Kidney (tissue), 14 donors: ENCODE data around the gene UPP2. TPM values are rescaled to one million over a fixed set of nuclear protein-coding genes. Genes with fewer than 3 reads are reported as not detected.
A peak's percentile ranks its signal among the peaks of the same experiment; 100 is the strongest.

Experiments used
- DNase-seq, 5 donors: peaks; one replicate each; pipeline ENCODE4 v3.0.0-alpha.2; 2013 to 2020
- FAIRE-seq: peaks from 2 replicates; lab custom pipeline; 2012; peaks lifted over from hg19 to GRCh38; lab: Jason Lieb, UNC
- H3K27ac ChIP-seq, 2 donors: one replicate each; pipeline ENCODE4 v1.7.0; 2013; ENCODE audit warnings: low read depth in 2 of 2, low read length in 2 of 2, inconsistent platforms in 1 of 2
- H3K27me3 ChIP-seq: one replicate; pipeline ENCODE4 v1.7.1; 2013; ENCODE audit warnings: low read length, inconsistent platforms; ENCODE audit not compliant: control insufficient read depth, insufficient read depth
- H3K36me3 ChIP-seq, 3 donors: one replicate each; pipeline versions ENCODE4 v1.7.0 to v1.7.1; 2013; ENCODE audit warnings: low read length in 3 of 3, control low read depth in 1 of 3, inconsistent platforms in 1 of 3; ENCODE audit not compliant: insufficient read depth in 3 of 3, control insufficient read depth in 2 of 3
- H3K4me1 ChIP-seq, 3 donors: one replicate each; pipeline versions ENCODE4 v1.7.0 to v1.7.1; 2013; ENCODE audit warnings: low read length in 3 of 3, inconsistent platforms in 1 of 3, low read depth in 1 of 3; ENCODE audit not compliant: control insufficient read depth in 2 of 3, insufficient read depth in 2 of 3
- H3K4me3 ChIP-seq, 3 donors: one replicate each; pipeline versions ENCODE4 v1.7.0 to v1.8.1; 2013; ENCODE audit warnings: low read length in 3 of 3, control low read depth in 1 of 3, inconsistent platforms in 1 of 3
- H3K9ac ChIP-seq, 3 donors: one replicate each; pipeline versions ENCODE4 v1.7.0 to v1.7.1; 2013; ENCODE audit warnings: low read length in 3 of 3, control low read depth in 1 of 3, inconsistent platforms in 1 of 3
- H3K9me3 ChIP-seq, 3 donors: one replicate each; pipeline versions ENCODE4 v1.7.0 to v1.7.1; 2013; ENCODE audit warnings: low read length in 3 of 3, control low read depth in 1 of 3, inconsistent platforms in 1 of 3; ENCODE audit not compliant: control insufficient read depth in 2 of 3, insufficient read depth in 1 of 3
- intact Hi-C: fragments of 100-400 bp; cut with DNase I; formaldehyde crosslinking; loops from one replicate; pipeline ENCODE4 v1.11.1; 2022
- polyA plus RNA-seq: library from polyadenylated mRNA; stranded (reverse); fragments of 350-450 nt; fragmentation: Illumina TruSeq; extraction: RNeasy Lipid Tissue Mini Kit (QIAGEN cat#74804); gene quantifications from one replicate; pipeline ENCODE4 v1.2.3, GENCODE V29; 2014; ENCODE audit warnings: low read depth, low replicate concordance; ENCODE audit not compliant: insufficient read depth
- total RNA-seq: library from RNA; stranded (reverse); fragmentation: NEBNext Ultra II Directional; extraction: Animal tissue kit (Norgen Biotek cat#: 25700); gene quantifications from one replicate; pipeline ENCODE4 v1.2.1, GENCODE V29; 2021
- TF ChIP-seq, protein P1 (sequence below): IDR thresholded peaks from 3 replicates; pipeline ENCODE4 v1.5.1; 2012; ENCODE audit warnings: mild to moderate bottlenecking, moderate library complexity, borderline replicate concordance; ENCODE audit not compliant: insufficient read depth; ENCODE audit errors: extremely low read depth
- donor health status: control.
- donor health status: control.
- donor health status: control.
- donor health status: control.
- donor health status: control.
- donor health status: DM: yes; HTN: yes; CAD: no.
- donor health status: Normal renal cell carcinoma (clear cell type).

The UPP2 gene
- total and polyA plus RNA-seq, 2 donors from 2014 or later: 0.19 to 20.9 TPM

DNA sequence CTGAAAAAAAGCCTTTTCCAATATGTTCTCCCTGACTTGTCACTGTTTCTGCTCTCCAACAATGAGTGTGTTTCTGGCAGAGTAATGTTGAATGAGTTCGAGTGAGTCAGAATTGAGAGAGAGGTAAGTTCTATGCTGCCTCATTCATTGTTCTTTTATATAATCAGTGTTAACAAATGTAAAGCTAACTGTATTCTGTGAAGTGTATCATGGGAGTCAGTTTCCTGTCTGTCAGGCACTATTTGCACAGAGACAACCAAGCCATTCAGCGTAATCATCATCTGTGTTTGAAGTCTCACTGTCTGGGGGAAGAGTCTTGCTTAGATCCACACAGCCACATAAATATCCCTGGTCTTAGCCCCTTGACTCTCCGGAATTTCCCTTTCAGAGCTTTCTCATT, 22.0 kb upstream of the UPP2 start:
- Histone ChIP-seq H3K9ac (no peak overlapping the region), H3K27me3 (no peaks in the 10 kb centered on the region), H3K4me1 (peaks cover 0 to 4% (median 0%) of the 10 kb centered on the region in 3 donors), H3K4me3 (no peak overlapping the region), H3K9me3 (peaks cover 0 to 4% (median 0%) of the 10 kb centered on the region in 3 donors), H3K36me3 (no peaks in the 10 kb centered on the region), H3K27ac (no peak overlapping the region)
- TF ChIP-seq, protein P1, sequence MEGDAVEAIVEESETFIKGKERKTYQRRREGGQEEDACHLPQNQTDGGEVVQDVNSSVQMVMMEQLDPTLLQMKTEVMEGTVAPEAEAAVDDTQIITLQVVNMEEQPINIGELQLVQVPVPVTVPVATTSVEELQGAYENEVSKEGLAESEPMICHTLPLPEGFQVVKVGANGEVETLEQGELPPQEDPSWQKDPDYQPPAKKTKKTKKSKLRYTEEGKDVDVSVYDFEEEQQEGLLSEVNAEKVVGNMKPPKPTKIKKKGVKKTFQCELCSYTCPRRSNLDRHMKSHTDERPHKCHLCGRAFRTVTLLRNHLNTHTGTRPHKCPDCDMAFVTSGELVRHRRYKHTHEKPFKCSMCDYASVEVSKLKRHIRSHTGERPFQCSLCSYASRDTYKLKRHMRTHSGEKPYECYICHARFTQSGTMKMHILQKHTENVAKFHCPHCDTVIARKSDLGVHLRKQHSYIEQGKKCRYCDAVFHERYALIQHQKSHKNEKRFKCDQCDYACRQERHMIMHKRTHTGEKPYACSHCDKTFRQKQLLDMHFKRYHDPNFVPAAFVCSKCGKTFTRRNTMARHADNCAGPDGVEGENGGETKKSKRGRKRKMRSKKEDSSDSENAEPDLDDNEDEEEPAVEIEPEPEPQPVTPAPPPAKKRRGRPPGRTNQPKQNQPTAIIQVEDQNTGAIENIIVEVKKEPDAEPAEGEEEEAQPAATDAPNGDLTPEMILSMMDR: no peak
- FAIRE-seq (no peak), DNase-seq (peak in 1 of 5 donors; percentile 5)
- intact Hi-C loops: no loop called here

DNA sequence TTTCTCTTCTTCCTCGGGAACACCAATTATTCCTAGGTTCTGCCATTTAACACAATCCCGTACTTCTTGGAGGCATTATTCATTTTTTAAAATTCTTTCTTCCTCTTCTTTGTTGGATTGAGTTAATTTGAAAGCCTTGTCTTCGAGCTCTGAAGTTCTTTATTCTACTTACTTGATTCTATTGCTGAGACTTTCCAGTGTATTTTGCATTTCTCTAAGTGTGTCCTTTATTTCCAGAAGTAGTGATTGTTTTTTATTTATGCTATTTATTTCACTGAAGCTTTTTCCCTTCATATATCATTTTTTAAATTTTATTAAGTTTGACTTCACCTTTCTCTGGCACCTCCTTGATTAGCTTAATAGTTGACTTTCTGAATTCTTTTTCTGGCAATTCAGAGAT, 13.6 kb upstream of the UPP2 start:
- Histone ChIP-seq H3K27ac (no peak overlapping the region), H3K9me3 (peaks cover 0 to 14% (median 0%) of the 10 kb centered on the region in 3 donors), H3K4me3 (no peak overlapping the region), H3K27me3 (no peaks in the 10 kb centered on the region), H3K36me3 (no peaks in the 10 kb centered on the region), H3K9ac (no peak overlapping the region), H3K4me1 (no peaks in the 10 kb centered on the region)
- FAIRE-seq: no peak
- TF ChIP-seq, protein P1: no peak
- intact Hi-C loops: no loop called here
- no peak for DNase-seq

DNA sequence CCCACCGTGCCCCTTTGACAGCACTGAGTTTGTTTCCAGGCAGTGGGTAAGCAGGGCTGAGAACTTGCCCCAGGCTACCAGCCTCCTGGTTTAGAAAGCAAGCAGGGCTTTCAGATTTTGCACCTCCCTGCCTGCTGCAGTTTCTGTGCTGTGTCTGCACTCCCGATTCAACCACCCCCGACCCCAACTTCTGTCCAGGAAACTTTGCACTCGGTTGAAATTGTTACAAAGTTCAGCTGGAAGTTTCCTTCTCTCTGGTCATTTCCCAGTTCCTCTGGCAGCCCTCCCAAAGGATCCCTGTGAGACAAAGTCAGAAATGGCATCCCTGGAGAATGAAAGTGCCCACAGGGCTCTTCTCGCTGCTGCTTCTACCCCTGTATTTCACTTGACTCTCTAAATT, 12.4 kb upstream of the UPP2 start:
- intact Hi-C loops: no loop called here
- DNase-seq: no peak
- no peak overlapping the region for H3K27ac ChIP-seq
- no peaks in the 10 kb centered on the region for H3K27me3 ChIP-seq
- no peak for FAIRE-seq
- H3K9me3 ChIP-seq: peaks cover 0 to 14% (median 0%) of the 10 kb centered on the region in 3 donors
- H3K4me1 ChIP-seq: peaks cover 0 to 7% (median 0%) of the 10 kb centered on the region in 3 donors
- H3K4me3 ChIP-seq: no peak overlapping the region
- no peak overlapping the region for H3K9ac ChIP-seq
- TF ChIP-seq, protein P1: no peak
- H3K36me3 ChIP-seq: no peaks in the 10 kb centered on the region

DNA sequence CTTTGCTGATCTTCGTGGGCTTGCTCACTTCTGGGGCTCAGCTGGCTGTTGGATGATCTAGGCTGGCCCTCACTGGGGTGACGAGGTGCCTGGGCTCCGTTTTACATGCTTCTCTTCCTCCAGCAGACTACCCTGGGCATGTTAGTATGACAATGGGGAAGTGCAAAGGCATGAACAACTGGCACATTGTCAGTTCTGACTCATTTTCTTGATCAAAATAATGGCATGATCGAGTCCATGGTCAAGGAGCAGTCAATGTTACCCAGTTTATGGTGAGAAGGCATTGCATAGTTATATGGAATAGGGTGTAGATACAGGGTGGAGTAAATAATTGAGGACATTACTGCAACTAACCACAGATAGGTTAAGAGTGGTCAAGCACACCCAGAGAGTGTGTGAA, 10.0 kb upstream of the UPP2 start:
- FAIRE-seq: no peak
- intact Hi-C loops: no loop called here
- no peak for DNase-seq

More for the DNA sequence above, 10.0 kb upstream of the UPP2 start:
- TF ChIP-seq, protein P1: no peak
- Histone ChIP-seq H3K27me3 (no peaks in the 10 kb centered on the region), H3K4me3 (no peak overlapping the region), H3K9ac (no peak overlapping the region), H3K4me1 (peaks cover 0 to 24% (median 3%) of the 10 kb centered on the region in 3 donors), H3K36me3 (no peaks in the 10 kb centered on the region), H3K27ac (no peak overlapping the region), H3K9me3 (peaks cover 0 to 14% (median 0%) of the 10 kb centered on the region in 3 donors)
